ENCODE measurements around the gene U2AF1L4. TPM values are rescaled to one million over a fixed set of nuclear protein-coding genes. Genes with fewer than 3 reads are reported as not detected.

Gene U2AF1L4
- total RNA-seq, 4 donors from 2014 or later, result 12.6 to 20.0 (median 18.5) TPM

GRCh38 chr19:35708391-35708790 lies 36.8 kb downstream of the U2AF1L4 start:
- intact Hi-C loops (cut with DNase I; ENCODE audit: low total_unique reads), result no loop called here
- no peak for TF ChIP-seq CTCF (IDR thresholded peaks at IDR 0.05)
- 93 to 94% methylated on average over 1 of the region's 1 CpG for WGBS, 2 donors
- no peak for DNase-seq (ENCODE audit: low spot score in 2 of 2)
- H3K4me3 ChIP-seq (ENCODE audit: low read depth, poor library complexity, severe bottlenecking), result no peak overlapping the region

- 42 to 43% methylated on average over 19 to 24 of the region's 24 CpGs for WGBS, 2 donors
- intact Hi-C loops (cut with DNase I; ENCODE audit: low total_unique reads), result no loop called here
- H3K4me3 ChIP-seq (ENCODE audit: low read depth, poor library complexity, severe bottlenecking), result no peak within 1 kb of the TSS
- DNase-seq (ENCODE audit: low spot score in 2 of 2), result no peak
- TF ChIP-seq POLR2A (IDR thresholded peaks at IDR 0.05) (no peak), CTCF (IDR thresholded peaks at IDR 0.05) (no peak)
These were observed 41.0 kb downstream of the U2AF1L4 start, which contains the start of gene ZBTB32 for GRCh38 chr19:35704218-35704617. Gene ZBTB32, plus strand, starts transcription at chr19:35704558. Its CDS starts 10,069 bp downstream, at chr19:35714627.

- H3K4me3 ChIP-seq (ENCODE audit: low read depth, poor library complexity, severe bottlenecking), result no peak overlapping the region
- no peak for DNase-seq (ENCODE audit: low spot score in 2 of 2)
- no peak for TF ChIP-seq CTCF (IDR thresholded peaks at IDR 0.05)
- TF ChIP-seq POLR2A (IDR thresholded peaks at IDR 0.05), result no peak
- 53 to 62% methylated on average over 9 of the region's 9 CpGs for WGBS, 2 donors
- intact Hi-C loops (cut with DNase I; ENCODE audit: low total_unique reads), result no loop called here
These were observed 41.9 kb downstream of the U2AF1L4 start for GRCh38 chr19:35703343-35703742.

- 0% methylated on average over 41 to 42 of the region's 50 CpGs for WGBS, 2 donors
- TF ChIP-seq POLR2A (IDR thresholded peaks at IDR 0.05) (no peak), CTCF (IDR thresholded peaks at IDR 0.05) (peak in 1 of 3 donors; percentile 12)
- intact Hi-C loops (cut with DNase I; ENCODE audit: low total_unique reads), result no loop called here
- H3K4me3 ChIP-seq (ENCODE audit: low read depth, poor library complexity, severe bottlenecking), result peak overlapping the region; percentile 33
- DNase-seq (ENCODE audit: low spot score in 2 of 2), result peak; percentile 97 to 99
These were observed 42.8 kb downstream of the U2AF1L4 start for GRCh38 chr19:35702223-35703012.

- intact Hi-C loops (cut with DNase I; ENCODE audit: low total_unique reads), result loop anchor here (10.0 kb wide), 1 partner anchor 238 kb away; the partner anchor contains the start of gene LRFN3
- DNase-seq (ENCODE audit: low spot score in 2 of 2), result no peak
These were observed 48.4 kb downstream of the U2AF1L4 start for GRCh38 chr19:35696835-35697234.

More at GRCh38 chr19:35696835-35697234, 48.4 kb downstream of the U2AF1L4 start:
- H3K4me3 ChIP-seq (ENCODE audit: low read depth, poor library complexity, severe bottlenecking), result no peak overlapping the region
- TF ChIP-seq CTCF (IDR thresholded peaks at IDR 0.05), result no peak
- no peak for TF ChIP-seq POLR2A (IDR thresholded peaks at IDR 0.05)
- WGBS, 2 donors, result 52 to 68% methylated on average over 4 of the region's 4 CpGs
